Inflammatory macrophage treated with lipopolysaccharide for 1 hour (primary cell): Measurements from ENCODE around the gene GPR17.

Experiments
- DNase-seq, 2 donors: peaks; one replicate each; pipeline ENCODE4 v3.0.0-alpha.2; 2020 to 2022

GPR17 gene

DNA sequence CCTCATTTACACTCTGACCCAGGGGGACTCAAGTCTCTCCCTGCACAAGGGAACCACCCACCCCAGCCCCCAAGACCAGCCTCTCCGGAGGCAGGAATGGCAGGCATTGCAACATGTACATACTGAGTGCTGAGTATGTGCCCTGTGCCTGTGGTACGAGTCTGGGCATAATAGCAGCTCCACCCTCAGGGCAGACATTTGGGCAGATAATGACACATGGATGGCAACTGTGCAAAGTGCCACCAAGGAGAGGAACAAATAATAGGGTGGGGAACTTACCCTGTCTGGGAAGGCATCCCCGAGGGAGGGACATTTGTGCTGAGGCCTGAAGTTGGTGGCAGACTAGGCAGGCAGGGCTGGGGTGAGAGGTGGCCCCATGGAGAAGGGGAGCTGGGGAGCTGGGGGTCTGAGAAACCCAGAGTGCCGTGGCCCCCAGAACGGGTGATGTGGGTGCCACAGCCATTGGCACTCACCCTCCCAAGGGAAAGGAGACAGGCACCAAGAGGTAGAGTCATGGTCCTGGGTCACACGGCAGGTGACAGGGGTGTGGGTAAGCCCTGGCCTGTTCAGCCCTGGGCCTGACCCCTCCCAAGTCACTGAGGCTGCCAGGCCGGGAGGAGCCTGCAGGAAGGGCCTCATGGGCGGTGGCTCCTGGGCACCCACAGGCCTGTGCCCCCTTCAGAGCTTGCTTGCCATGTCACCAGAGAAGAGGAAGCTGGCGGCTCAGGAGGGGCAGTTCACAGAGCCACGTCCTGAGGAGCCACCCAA, 15.7 kb upstream of the GPR17 start:
- DNase-seq, result peak; percentile 5 to 13

DNA sequence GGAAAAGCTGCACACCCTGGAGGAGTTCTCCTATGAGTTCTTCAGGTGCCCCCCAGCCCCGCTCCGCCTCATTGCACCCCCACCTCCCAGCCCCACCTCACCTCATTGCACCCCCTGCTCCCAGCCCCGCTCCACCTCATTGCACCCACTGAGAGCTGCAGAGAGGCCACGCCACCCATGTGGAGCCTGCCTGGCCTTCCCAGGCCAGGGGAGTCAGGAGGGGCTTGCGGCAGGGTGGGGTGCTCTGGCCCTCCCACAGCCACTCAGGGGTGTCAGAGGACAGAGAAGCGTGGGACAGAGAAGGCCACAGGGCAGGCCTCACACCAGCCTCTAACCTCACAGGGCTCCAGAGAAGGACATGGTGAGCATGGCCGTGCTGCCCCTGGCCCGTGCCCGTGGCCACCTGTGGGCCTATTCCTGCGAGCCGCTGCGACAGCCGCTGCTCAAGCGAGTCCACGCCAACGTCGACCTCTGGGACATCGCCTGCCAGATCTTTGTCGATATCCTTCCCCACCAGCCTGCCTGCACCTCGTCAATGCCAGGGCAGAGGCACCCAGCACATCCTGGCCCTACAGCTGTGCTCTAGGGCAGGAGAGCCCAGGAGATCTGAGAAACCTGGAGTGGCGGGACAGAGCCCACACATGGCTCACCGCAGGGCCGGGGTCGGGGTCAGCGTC, 15.0 kb upstream of the GPR17 start:
- DNase-seq, result no peak

DNA sequence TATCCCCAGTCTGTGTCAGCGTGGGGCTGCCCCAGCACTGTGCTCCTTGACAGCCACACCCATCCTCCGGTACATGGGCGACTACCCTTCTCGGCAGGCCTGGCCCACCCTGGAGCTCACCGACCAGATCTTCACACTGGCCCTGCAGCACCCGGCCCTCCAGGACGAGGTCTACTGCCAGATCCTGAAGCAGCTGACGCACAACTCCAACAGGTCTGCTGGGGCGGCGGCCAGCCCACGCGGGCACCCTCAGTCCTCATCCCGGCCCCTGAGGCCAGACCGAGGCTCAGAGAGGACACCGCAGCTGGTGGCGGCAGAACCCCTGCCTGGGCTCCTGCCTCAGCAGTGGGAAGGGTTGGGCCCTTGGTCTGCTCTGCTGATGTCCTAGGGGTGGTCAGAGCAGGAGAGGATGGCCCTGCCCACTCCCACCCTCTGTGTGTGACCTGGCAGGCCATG, 14.4 kb upstream of the GPR17 start:
- DNase-seq, result no peak

GRCh38 chr2:127631997-127632581, 13.9 kb upstream of the GPR17 start:
- no peak for DNase-seq

DNA sequence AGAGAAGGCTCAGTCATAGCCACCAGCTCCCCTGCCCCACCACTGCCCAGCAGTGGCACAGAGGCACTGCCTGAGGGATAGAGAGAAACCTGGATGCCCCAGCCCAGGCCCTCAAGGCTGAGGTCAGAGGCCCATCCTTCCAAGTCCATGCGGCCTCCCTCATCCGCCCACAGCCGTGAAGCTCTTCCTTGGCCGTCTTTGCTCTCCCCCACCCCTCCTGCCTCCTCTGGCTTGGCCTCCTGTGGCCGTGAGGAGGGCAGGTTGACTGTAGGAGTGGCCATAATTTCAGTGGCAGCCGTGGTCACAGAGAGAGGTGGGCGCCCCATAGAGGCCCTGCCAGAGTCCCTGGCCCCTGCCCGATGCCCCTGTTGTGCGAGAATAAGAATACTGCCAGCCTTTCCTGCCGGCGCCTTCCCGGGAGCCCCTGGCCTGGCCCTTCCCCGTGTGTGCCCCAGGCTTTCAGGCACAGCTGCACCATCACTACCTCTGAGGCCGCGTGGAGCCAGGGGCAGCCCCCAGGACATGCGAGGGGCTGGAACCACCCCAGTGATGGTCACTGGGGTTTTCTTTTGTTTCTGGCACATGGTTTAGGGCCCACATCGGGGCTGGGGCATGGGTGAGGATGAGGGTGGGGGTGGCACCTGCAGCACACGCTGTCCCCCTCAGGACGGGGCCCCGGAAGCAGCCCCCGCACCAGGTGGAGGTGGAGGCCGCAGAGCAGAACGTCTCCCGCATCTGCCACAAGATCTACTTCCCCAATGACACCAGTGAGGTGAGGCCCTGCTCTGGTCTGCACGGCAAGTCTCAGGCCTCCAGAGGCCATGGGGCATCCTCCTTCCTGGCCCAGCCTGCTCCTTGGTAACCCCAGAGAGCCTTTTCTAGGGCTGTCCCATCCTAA, 13.1 kb upstream of the GPR17 start:
- DNase-seq, result no peak

DNA sequence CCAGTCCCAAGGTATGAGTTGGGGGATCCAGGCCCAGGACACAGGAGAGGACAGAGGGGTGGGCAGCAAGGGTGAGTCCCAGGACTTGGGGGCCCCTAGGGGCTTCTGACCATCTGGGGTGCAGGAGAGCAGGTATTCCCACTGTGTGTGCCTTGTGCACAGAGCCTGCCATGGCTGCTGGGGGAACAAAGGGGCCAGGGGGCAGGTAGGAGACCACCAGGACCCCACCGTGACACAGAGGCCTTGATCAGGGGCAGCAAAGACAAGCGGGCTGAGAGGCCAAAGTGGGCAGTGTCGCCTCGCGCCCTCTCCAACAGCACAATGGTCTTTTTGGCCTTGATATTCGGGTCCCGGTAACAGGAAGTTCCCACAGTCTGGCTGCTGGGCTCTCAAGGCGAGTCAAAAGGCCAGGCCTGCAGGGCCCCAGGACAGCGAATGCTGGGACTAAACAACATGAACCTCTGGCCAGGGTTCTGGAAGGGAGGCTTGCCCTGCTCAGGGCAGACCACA, 12.3 kb upstream of the GPR17 start:
- DNase-seq, result no peak

GRCh38 chr2:127634066-127634617, 11.8 kb upstream of the GPR17 start:
- DNase-seq, result no peak

DNA sequence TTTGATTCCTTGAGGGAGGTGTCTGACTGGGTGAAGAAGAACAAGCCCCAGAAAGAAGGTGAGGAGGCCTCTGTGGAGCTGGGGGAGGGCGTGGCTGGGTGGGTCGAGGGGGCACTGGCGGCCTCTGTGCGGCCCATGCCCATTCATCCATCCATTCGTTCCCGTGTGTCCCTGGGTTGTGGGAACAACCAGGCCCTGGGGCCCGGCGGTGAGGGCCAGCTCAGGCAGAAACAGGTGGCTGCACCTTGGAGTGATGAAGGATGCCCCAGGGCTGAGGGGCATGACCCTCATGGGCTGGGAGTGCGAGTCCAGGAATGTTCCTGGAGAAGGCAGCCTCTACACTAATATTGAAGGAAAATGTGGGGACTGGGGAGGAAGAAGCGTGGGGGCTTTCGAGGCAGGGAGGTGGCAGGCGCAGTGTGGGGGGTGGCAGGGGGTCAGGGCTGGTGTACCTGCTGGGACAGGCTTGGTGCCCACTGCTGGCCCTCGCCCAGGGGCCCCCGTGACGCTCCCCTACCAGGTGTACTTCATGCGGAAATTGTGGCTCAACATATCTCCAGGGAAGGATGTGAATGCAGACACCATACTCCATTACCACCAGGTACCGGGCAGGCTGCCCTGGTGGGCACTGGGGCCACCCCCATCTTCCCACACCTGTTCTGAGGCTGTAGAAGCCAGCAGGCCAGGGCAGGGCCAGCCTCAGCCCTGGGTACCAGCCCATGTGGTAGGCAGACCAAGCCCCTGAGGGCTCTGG, 11.2 kb upstream of the GPR17 start:
- DNase-seq, result no peak

GRCh38 chr2:127635380-127636237, 10.3 kb upstream of the GPR17 start:
- DNase-seq, result no peak

DNA sequence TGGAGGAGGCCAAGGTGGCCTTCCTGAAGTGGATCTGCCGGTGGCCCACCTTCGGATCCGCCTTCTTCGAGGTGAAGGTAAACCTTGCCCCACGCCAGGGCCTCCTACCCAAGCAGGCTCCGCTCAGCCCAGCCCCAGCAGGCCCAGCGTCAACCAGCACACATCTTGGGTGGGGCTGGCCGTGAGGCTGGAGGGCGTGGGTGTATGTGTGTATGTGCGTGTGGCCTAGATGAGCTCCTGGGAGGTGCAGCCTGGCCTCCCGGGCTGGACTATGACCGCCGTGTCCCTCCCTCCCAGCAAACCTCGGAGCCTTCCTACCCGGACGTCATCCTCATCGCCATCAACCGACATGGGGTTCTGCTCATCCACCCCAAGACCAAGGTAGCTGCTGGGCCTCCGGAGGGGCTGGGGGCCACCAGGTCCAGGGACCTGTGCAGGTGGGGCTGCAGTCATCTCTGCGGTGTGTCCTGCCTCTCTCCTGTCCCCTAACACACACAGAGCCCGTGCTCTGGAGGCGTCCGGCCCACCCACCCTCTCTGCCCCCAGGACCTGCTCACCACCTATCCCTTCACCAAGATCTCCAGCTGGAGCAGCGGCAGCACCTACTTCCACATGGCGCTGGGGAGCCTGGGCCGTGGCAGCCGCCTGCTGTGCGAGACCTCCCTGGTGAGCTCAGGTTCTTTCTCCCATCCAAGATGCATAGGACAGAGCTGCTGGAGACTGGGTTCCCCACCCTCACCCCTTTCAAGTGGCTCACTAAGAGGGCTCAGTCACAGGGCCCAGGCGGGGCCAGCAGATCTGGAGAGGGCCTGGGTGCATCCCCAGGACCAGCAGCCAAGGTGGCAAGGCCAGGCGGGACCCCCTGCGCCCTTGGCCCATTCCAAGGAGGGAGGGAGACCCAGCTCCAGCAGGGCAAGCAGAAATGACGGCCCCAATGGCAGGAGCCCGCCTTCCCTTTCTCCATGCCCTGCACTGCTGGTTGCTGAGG, 9.4 kb upstream of the GPR17 start:
- no peak for DNase-seq

DNA sequence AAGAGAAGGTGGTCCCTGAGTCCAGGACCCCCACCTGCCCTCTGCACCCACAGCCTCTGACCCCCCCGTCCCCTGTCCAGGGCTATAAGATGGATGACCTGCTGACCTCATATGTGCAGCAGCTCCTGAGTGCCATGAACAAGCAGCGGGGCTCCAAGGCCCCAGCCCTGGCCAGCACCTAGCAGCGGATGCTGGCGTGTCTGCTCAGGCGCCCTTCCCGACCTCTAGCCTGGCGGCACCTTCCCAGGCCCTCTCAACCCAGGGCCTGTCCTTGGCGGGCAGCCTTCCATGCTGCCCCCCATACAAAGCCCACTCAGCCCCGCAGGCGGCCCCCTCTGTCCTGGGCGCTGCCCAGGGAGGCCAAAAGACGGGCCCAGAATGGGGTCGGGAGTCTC, 8.7 kb upstream of the GPR17 start:
- no peak for DNase-seq

GRCh38 chr2:127637725-127638252, 8.2 kb upstream of the GPR17 start:
- DNase-seq, result peak; percentile 27 to 31

DNA sequence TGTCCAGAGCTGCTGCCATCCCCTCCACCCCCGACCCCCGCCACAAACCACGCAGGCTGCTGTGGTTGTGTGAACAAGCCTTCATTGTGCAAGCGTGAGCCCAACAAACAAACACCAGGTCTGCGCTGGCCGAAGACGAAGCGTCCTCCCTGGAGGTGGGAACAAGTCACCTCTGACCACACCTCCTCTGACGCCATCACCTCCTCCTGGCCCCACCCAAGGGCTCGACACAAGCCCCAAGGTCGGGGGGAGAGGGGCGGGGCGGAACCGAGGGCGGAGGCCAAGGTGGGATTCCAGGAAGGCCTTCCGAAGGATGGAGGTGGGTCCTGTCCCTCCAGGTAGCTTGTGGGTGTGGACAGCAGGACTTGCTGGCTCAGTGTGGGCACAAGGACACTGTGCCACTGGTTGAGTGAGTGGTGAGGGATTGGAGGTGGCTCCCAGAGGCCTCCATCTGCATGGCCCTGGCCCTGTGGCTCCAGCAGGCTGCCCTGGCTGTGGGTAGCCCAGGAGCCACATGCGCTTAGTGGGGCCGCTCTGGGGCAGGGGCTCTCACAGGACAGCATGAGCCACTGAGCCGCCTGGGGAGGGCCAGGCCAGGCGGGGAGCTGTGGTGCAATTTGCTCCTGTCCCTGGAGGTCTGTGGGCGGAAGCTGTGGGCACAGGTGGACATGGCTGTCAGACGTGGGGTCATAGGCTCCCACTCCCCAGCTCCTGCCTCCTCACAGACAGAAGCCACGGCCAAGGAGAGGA, 7.4 kb upstream of the GPR17 start:
- DNase-seq, result no peak

DNA sequence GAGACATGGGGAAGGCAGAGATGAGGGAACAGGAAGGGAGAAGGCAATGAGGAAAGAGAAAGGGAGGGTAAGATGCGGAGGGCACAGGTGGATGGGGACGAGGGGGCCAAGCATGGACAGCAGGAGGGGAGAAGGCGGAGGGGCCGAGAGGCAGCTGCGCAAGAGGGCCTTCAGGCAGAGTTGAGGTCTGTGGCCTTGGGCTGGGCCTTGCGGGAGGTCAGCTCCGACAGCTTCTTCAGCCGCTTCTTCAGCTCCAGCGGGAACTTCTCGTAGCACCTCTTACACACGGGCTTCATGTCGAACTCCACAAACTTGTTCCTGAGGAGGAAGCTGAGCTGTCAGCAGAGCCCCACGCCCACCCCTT, 6.9 kb upstream of the GPR17 start:
- DNase-seq, result no peak

GRCh38 chr2:127640082-127641072, 5.6 kb upstream of the GPR17 start:
- no peak for DNase-seq

DNA sequence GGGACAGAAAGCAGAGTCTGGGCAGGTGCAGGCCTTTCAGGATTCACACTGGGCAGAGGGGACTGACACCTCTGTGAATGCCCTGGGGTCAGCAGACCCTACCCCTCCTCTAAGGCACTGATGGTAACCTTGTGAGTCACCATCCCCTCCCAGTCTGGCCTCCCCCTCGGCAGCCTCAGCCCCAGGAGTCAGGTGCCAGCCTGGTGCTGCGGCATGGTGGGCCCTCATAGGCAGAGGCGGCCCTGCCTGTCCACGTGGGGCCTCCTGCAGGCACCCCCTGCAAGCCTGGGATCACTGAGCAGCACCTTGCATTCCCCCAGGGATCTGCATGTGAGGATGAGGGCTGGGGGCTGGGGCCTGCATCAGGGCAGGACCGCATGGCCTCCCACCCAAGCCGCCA, 4.8 kb upstream of the GPR17 start:
- no peak for DNase-seq

GRCh38 chr2:127641846-127642507, 4.0 kb upstream of the GPR17 start:
- DNase-seq, result no peak
